BE2C (cell line): ENCODE data around the gene SERAC1.
A peak's percentile ranks its signal among the peaks of the same experiment; 100 is the strongest.

Source experiments
- DNase-seq: peaks from one replicate; pipeline ENCODE4 v3.0.0-alpha.2; 2020
- H3K27me3 ChIP-seq: fragments of 250-450 bp; sonication (Bioruptor Pico); 2 replicates; pipeline ENCODE4 v1.5.1; 2020; ENCODE audit warnings: mild to moderate bottlenecking
- H3K36me3 ChIP-seq: fragments of 250-450 bp; sonication (Bioruptor Pico); 2 replicates; pipeline ENCODE4 v1.5.1; 2020; ENCODE audit warnings: mild to moderate bottlenecking
- H3K4me1 ChIP-seq: fragments of 250-450 bp; sonication (Bioruptor Pico); 2 replicates; pipeline ENCODE4 v1.5.1; 2020
- H3K4me3 ChIP-seq: 2 replicates; pipeline ENCODE4 v1.5.1; 2011; ENCODE audit warnings: low read depth, low read length
- H3K9me3 ChIP-seq: fragments of 250-450 bp; sonication (Bioruptor Pico); 2 replicates; pipeline ENCODE4 v1.5.1; 2020
- TF ChIP-seq, protein P1 (sequence below): IDR thresholded peaks from 2 replicates; pipeline ENCODE4 v1.5.1; 2012; ENCODE audit warnings: mild to moderate bottlenecking, low read depth, low read length

Gene SERAC1

DNA sequence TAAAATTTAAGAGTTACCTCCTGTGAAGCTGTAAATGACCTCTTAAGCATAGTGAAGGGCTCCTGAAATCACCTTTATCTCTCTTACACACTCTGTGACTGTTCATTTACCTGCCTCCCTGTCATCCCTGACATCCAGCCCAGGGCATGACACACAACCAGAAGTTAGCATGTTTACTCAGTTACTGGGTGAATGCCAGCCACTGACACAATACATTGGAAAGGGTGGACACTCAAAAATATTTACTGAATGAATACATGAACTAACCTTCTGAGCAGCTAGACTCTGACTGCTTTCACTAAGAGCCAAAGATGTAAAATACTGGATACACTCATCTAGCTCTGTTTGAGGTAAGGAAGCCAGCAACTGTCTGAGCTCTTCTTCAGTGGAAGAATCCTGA is 25.3 kb downstream of the SERAC1 start:
- no peak for DNase-seq

DNA sequence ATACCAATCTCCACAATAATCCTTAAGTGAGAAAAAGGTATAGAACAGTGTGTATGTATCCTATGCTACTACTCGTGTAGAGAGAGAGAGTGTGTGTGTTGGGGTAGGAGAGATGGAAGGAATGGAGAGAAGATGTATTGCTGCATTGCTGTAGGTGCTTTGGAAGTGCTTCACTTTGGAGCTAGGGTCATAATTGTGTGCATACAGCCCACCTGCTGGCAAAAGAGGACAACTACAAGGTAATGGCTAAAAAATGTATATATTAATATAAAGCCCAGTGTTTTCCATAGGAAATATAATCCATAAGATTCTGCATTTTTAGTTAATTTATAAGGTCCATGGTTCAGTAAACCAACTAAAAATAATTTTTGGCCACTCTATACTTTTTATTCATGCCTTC is 36.1 kb downstream of the SERAC1 start:
- H3K4me1 ChIP-seq: peaks cover 3% of the 10 kb centered on the region; the same call in 1 of the 2 replicates
- no peaks in the 10 kb centered on the region for H3K27me3 ChIP-seq
- no peaks in the 10 kb centered on the region for H3K9me3 ChIP-seq
- H3K4me3 ChIP-seq: no peak overlapping the region
- DNase-seq: peak; percentile 42
- TF ChIP-seq, protein P1, sequence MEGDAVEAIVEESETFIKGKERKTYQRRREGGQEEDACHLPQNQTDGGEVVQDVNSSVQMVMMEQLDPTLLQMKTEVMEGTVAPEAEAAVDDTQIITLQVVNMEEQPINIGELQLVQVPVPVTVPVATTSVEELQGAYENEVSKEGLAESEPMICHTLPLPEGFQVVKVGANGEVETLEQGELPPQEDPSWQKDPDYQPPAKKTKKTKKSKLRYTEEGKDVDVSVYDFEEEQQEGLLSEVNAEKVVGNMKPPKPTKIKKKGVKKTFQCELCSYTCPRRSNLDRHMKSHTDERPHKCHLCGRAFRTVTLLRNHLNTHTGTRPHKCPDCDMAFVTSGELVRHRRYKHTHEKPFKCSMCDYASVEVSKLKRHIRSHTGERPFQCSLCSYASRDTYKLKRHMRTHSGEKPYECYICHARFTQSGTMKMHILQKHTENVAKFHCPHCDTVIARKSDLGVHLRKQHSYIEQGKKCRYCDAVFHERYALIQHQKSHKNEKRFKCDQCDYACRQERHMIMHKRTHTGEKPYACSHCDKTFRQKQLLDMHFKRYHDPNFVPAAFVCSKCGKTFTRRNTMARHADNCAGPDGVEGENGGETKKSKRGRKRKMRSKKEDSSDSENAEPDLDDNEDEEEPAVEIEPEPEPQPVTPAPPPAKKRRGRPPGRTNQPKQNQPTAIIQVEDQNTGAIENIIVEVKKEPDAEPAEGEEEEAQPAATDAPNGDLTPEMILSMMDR: peak; percentile 80
- no peaks in the 10 kb centered on the region for H3K36me3 ChIP-seq

More for the DNA sequence above, 25.3 kb downstream of the SERAC1 start:
- no peaks in the 10 kb centered on the region for H3K27me3 ChIP-seq
- TF ChIP-seq, protein P1: no peak
- H3K9me3 ChIP-seq: no peaks in the 10 kb centered on the region
- H3K4me1 ChIP-seq: no peaks in the 10 kb centered on the region
- no peak overlapping the region for H3K4me3 ChIP-seq
- no peaks in the 10 kb centered on the region; the same call in 1 of the 2 replicates for H3K36me3 ChIP-seq

DNA sequence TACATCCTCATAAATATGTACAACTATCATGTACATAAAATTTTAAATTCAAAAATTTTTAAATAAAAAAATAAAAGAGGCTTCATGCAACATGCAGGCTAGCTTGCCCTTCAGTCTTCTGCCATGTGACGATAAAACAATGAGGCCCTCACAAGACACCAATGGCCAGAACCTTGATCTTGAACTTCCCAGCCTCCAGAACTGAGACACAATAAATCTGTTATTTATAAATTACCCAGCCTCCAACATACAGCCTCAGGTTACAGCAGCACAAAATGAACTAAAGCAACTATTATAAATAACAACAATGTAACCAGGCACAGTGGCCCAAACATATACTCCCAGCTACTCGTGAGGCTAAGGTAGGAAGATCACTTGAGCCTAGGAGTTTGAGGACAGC is 42.8 kb downstream of the SERAC1 start:
- Histone ChIP-seq H3K27me3 (no peaks in the 10 kb centered on the region), H3K4me1 (peaks cover 3% of the 10 kb centered on the region; the same call in 1 of the 2 replicates), H3K4me3 (no peak overlapping the region), H3K36me3 (no peaks in the 10 kb centered on the region), H3K9me3 (no peaks in the 10 kb centered on the region)
- no peak for DNase-seq
- TF ChIP-seq, protein P1: no peak

DNA sequence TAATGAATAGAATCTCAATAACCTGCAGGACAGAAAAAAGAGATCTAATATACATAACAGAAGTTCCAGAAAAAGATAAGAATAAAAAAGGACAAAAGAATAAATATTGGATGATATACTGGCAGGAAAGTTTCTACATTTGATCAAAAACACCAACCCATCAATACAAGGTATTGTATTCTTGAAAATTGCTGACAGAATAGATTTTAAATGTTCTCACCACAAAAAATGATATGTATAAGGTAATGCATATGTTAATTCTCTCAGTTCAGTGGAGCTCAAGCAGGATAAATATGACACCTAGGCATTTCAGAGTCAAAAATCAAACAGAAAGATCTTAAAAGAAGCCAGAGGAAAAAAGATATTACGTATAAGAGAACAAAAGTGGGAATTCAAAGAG is 43.8 kb downstream of the SERAC1 start:
- TF ChIP-seq, protein P1: no peak
- Histone ChIP-seq H3K4me3 (no peak overlapping the region), H3K4me1 (peaks cover 3% of the 10 kb centered on the region; the same call in 1 of the 2 replicates), H3K9me3 (no peaks in the 10 kb centered on the region), H3K36me3 (no peaks in the 10 kb centered on the region), H3K27me3 (no peaks in the 10 kb centered on the region)
- DNase-seq: no peak

DNA sequence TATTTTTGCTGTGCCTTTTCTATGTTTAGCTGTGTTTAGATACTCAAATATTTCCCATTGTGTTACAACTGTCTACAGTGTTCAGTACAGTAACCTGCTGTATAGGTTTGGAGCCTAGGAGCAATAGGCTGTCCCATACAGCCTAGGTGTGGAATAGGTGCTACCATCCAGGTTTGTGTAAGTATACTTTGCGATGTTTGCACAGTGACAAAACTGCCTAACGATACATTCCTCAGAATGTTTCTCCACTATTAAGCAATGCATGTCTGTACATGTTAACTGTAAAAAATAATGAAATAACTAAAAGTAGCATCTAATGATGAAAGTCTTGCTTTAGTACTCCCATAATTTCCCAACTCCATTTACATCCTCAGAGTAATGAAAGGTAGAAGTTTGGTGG is 46.0 kb downstream of the SERAC1 start:
- DNase-seq: no peak
- H3K27me3 ChIP-seq: no peaks in the 10 kb centered on the region
- no peaks in the 10 kb centered on the region for H3K36me3 ChIP-seq
- no peak overlapping the region for H3K4me3 ChIP-seq
- TF ChIP-seq, protein P1: no peak
- no peaks in the 10 kb centered on the region for H3K4me1 ChIP-seq
- no peaks in the 10 kb centered on the region for H3K9me3 ChIP-seq

DNA sequence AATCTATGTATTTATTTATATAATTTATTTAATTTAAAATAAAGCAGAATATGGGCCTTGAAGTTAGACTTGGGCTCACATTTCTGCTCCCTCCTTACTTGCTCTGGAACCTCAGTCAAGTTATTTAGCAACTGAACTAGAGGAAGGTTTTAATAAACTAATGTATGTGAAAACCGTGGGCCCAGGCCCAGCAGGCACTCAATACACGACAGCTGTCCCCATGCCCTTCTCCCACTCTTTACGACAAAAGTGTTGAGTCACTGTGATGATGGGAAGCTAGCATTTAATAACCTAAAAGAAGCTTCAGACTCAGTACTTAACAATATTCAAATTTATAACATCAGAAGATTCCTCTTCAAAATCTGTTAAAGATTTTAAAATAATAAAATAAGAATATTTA is 46.7 kb downstream of the SERAC1 start:
- DNase-seq: no peak
- H3K36me3 ChIP-seq: no peaks in the 10 kb centered on the region

More for the DNA sequence above, 46.7 kb downstream of the SERAC1 start:
- Histone ChIP-seq H3K9me3 (no peaks in the 10 kb centered on the region), H3K4me1 (no peaks in the 10 kb centered on the region), H3K4me3 (no peak overlapping the region), H3K27me3 (no peaks in the 10 kb centered on the region)
- TF ChIP-seq, protein P1: no peak
